Right kidney (tissue), 1 donor: Measurements from ENCODE around the gene TMEM163.

ENCODE experiments used
- DNase-seq: peaks from one replicate; pipeline ENCODE4 v3.0.0-alpha.2; 2016

The TMEM163 gene

DNA sequence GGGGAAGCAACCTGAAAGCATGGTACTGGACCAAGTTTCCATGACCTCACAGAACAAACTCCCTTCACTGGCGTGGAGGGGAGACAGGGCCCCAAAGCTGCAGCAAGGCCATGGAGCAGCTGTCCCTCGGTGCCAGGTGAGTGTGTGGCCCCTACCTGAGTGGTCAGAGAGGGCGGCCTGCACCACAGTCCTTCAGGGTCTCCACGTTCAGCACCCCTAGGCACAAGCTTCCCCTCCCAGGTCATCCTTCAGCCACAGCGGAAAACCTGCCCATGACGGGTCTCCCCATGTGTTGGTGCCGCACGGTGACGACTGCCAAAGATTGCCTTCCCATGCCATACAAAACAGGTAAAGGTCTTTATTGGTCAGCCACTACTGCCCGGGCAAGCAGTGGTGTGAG lies 263.4 kb downstream of the TMEM163 start:
- no peak for DNase-seq

DNA sequence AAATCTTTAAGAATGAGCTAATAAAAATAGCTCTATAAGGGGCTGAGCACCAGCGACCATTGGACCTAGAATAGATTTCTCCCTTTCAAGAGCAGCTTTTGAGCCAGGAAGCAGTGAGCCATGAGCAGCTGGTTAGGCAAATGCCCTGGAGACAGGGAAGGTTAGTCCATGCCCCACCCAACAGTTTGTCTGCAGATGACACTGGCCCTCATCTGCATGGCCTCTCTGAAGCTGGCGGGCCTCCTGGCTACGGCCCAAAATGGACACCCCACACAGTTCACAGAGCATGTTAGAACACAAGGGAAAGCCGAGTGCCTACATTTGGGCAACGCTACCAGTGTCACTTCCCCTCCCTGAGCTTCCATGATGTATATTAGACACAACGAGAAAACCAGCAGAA lies 263.9 kb downstream of the TMEM163 start:
- no peak for DNase-seq

DNA sequence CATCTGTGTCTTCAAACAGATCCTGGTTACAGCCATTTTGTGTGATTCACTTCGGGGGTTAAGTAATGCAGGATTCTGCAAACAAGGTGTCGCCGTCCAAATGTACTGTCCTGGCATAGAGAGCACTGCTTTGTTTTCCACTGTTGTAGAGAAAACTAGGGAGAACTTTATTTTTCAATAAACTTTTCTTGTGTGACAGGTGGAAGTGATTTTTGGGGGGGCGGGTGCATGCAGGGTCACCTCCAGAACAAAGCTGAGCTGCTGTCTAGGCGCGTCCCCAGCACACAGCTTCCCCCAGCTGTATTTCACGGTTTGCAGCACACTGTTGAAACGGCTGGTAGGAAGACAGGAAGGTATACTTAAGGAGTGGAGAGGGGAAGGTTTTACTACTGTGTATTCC lies 264.4 kb downstream of the TMEM163 start:
- DNase-seq = no peak

DNA sequence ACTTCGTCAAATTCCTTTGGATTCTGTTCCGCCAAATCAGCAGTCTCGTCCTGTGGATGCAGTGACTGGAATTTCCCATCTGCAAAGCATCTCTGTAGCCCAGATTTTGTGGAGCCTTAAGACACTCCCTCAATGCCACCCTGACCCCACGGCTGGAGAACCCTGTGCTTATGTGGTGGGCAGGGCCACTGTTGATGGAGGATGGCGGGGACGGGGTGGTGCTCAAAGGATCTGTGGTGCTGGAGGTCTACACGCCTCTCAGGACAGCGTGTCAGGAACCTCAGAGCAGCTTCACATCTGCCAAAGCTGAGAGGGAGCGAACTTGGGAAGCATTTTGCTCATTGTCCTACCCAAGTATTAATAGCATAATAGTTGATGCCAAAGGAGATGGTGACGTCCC lies 264.8 kb downstream of the TMEM163 start:
- DNase-seq = no peak

DNA sequence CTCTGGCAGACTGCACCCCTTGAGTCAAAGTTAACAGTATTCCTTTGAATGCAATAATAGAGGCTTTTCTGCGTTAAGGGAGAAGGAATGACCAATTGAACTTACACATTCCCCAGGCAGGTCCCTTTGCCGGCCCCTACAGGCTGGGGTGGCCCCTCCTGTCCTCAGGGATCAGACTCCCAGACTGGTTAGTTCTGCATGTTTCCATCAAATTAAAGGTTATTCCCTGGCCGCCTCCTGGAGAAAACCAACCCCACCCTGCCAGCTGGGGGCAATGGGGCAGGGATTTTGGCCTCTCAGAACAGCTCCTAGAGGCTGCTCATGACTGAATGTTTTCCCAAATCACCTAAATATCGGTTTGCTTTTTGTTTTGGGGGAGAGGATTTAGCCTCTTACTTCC lies 265.3 kb downstream of the TMEM163 start:
- DNase-seq = no peak

DNA sequence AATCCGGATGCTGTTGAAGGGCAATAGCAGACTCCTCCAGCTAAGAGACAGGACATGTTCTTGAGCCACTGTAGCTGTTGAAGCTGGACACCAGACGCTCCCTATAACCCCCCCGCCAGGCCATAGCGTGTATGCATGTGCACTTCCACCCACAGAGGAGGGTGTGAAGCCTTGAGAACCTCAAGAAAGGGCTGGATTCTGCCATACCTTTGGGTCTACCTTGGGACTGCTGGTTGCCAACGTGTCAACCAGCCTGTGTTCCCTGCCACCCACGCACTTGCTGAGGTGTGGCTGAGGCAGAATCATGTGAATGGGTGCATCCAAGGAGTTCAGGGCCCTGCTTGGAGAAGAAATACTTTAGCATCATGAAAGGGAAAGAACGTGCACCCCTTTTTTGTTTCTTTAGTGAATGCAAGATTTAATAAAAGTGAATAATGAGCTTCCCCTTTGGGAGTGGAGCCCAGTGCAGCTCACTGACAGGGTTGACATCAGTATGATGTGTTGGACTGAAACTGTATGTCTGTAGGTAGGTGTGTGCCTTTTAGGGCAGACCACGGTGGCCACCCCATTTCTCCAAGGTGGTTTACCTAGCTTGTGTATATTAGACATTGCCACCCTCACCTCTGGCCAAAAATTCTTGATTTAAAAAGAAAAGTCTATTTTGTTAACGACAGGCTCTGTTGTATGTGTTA lies 266.6 kb downstream of the TMEM163 start:
- no peak for DNase-seq

DNA sequence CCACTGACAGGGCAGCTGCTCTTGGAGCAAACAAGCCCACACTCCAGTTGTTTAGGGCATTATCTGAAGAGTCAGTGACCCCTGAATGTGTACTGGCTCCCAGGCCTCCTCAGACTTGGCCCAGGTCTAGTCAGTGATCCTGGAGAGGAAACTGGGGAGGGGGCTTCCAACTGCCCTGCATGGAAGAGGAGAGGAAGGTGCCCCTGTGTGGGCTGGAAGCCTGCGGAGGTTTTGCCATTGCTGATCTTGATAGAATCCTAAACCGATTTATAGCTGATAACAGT lies 267.5 kb downstream of the TMEM163 start:
- no peak for DNase-seq

DNA sequence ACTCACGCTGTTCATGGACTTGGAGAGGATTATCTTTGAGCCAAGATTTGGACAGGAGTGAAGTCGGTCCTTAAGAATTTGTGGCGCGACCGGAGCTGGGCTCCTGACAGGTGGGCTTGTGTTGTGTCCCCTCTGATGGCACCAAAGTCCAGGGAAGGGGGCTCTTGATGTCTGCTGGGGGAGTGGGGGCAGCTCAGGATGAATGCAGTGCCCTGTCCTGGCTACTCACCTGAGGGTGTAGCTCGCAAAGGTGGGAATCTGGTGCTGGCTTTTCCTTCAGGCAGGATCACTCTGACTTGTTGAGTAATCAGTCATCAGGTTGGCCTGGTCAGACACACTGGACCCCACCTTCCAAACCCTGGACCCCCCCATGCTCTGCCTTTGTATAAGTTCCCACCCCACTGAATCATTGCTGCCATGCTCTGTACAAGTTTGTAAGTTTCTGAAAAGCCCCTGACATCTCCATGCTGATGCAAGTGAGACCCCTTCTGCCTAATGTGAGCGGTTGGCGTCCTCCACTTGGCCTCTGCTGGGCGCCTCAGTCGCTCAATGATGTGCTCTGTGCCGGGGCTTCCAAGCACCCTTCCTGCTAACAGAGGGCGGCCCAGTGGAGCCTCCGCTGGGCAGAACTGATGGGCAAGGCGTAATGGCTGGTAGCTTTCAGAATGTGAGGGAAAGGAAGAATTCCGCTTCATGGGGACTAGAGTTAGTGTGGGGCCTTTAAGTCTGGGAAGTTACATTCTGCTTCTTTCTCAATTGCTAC lies 268.9 kb downstream of the TMEM163 start:
- no peak for DNase-seq

DNA sequence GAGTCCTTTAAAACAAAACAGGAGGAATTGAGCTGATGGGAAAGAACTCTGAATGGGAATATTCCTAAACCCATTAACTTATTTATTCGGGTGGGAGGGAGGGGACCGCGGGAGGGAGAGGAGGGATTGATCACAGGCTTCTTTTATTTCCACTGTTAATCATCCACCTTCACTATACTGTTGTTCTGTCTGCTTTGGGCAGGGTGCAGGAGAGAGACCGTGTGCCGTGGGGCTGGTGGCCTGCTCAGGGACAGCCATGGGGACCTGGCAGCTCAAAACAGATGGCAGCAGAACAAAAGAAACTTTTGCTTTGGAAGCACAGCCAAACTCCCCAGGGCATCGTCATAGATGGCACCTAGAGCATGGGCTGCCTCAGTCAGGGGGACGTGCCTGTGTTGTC lies 269.6 kb downstream of the TMEM163 start:
- no peak for DNase-seq

DNA sequence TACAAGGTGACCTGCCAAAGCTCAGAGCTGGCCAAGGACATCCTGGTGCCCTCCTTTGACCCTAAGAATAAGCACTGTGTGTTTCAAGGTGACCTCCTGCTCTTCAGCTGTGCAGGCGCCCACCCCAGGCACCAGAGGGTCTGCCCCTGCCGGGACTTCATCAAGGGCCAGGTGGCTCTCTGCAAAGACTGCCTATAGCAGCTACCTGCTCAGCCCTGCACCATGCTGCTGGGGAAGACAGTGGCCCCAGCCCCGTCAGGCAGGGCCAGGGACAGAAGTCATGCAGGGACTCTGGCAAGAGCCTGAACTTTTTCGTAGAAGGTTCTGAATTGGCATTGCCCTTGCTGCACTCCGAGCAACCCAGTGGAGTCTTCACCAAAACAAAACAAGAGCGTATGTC lies 270.1 kb downstream of the TMEM163 start:
- no peak for DNase-seq

DNA sequence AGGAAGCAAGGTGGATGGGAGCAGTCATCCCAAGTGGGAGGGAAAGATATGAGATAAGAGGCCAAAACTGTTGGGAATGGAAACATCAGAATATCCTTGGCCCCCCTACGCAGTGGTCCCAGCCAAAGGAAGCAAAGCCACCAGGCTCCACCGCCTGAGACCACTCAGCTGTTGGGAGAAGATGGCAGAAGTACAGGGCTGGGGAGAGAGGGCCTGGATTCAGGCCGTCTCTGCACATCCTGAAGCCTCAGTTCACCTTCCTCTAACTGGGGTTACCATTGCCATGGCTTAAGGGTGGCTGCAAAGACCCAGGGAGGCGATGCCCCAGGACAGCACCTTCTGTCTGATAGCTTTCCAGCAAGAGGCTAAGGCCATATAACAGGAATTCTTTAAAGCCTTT lies 271.1 kb downstream of the TMEM163 start:
- no peak for DNase-seq

DNA sequence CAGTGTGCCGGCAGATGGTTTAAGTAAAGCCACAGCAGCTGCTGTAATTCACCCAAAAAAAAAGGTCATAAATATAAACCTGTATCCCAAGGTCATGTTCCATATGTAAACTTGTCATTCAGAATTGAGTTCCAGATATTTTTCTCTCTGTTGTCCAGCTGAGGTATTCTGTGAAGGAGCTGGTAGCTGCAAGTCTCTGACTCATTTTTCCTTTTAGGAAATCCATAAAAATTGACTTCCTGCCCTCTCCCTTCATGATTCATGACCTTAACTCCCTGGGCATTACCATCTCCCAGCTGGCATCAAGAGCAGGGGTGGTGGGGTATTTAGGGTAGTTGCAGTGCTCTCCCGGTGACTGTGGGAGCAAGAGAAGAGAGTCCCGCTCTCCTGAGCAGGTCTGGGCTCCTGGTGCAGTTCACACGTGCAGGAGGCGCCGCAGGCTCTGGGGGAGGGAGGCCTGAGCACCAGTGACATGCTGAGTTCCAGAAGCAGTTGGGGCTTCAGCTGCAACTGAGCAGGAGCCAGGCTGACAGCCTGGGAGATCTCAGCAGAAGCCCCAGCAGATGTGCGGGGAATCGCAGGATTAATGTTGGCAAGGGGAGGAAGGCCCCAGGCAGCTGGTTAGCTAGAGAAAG lies 272.3 kb downstream of the TMEM163 start:
- DNase-seq = peak; percentile 52

DNA sequence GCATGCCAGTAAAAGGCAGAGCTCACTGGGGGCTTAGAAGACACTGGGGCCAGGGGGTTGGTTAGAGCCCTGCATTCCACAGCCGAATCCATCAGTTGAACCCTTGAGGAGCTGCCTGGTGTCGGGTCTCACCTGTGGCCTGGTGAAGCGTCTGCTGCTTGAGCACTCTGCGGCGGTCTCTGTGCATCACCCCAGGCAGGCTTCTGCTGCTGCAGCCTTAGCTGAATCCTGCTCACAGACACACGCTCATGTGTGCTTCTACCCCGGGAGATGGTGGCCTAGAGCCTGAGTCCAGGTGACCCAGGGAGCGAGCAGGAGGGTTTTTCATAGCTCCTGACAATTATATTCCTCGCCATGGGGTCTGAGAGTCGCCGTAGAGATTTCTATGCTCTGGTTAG lies 272.8 kb downstream of the TMEM163 start:
- DNase-seq = no peak

DNA sequence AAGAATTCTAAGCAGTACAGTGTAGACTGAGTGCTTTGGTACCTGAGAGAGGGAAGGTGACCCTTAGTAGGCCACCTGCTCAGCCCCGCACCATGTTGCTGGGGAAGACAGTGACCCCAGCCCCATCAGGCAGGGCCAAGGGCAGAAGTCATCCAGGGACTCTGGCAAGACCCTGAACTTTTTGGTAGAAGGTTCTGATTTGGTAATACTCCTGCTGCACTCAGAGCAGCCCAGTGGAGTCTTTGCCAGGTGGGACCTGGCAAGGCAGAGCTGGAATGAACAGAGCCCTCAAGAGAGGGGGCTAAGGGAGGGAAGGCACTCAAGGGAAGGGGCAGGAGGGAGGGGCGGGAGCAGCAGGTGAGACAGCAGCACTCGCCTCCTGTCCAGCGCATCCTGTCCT lies 273.7 kb downstream of the TMEM163 start:
- no peak for DNase-seq

DNA sequence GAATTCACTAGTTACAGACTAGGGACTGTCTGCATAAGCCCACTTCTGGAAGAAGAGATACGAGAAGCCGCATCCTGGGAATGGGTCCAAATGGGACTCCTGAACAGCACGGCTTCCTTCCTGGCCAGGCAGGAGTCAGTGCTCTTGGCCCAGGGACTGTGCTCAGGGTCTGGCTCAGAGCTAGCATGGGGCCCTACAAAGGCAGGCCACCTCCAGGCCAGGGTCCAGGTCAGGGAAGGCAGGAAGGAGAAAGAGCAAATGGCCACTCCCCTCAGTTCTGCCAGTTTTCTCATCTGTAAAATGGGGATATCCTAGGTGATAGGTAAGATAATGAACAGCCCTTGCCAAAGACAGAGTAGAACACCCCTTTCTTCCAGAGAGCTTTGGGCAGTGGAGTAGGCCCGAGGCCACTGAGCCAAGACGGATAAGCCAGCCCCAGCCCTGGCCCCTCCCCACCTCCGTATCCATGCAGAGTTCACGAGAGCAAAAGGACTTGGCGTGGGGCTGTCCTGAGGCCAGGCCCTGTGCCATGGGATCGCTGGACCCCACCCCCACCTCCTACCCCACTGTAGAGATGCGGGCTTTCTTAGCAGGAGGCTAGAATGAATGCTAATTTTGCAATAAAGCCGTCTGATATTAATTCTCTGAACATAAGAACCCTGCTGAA lies 274.9 kb downstream of the TMEM163 start:
- no peak for DNase-seq

DNA sequence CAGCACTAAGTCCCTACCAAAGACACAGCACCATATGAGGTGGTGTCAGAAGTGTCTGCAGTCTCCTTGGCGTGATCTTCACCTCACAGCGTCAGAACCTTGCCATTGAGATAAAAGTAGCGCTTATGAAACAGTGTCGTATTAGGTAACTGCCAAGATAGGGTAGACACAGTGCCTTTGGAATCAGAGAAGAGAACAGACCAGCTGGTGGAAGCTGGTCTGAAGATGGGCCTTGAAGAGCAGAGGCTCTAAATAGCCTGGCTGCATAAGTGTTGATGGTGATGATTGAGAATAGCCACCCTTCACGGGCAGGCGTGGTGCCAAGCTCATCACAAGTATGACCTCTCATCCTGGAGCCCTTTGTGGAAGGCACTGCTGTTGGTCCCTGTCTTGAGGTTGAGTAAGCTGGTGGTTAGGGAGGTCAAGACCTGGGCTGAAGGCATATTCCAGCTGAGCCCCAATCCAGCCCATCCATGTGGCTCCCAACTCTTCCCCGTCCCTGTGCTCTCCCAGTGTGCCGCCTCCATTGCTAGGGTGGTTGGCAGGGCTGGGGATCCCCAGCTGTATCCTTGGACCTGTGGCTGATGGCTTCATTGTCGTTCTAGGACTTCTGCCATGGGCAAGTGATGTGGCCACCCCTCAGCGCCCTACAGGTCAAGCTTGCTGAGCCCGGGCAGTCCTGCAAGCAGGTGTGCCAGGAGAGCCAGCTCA lies 277.5 kb downstream of the TMEM163 start:
- no peak for DNase-seq

DNA sequence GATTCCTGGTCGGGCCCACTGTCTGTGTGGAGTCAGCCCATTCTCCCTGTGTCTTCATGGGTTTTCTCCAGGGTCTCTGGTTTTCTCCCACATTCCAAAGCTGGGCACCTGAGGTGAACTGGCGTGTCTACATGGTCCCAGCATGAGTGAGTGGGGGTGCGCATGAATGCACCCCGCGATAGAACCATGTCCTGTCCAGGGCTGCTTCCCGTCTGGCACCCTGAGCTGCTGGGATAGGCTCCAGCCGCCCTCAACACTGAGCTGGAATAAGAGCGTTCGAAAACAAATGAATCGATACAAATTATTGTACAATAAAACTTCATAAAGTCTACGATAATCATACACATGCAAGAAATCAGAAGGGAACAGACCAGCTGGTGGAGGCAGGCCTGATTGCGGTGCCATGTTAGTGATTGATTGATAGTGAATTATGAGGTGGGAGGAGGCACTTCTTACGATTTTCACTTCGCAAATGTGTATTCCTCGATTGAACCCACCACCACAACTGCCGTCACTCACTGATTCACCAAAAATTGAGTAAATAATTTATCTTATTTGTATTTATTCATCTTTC lies 278.4 kb downstream of the TMEM163 start:
- no peak for DNase-seq

DNA sequence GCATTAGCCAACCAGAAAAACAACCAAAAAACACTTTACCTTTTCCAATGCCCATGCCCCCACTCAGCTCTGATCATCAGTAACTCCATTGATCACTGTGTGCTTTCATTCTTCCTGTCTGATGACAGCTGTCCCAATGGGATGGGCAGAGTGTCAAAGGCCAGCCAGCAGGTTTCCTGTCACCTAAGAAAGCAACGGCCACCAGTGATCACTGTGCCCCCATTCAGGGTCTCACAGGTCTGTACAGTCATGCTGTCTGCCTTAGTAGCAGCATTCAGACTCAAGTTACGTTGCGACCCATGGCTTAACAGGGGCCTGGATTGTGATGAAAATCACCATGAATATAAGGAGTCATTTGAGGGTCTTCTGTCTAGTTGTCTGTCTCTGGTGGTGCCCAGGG lies 280.4 kb downstream of the TMEM163 start:
- DNase-seq = no peak

DNA sequence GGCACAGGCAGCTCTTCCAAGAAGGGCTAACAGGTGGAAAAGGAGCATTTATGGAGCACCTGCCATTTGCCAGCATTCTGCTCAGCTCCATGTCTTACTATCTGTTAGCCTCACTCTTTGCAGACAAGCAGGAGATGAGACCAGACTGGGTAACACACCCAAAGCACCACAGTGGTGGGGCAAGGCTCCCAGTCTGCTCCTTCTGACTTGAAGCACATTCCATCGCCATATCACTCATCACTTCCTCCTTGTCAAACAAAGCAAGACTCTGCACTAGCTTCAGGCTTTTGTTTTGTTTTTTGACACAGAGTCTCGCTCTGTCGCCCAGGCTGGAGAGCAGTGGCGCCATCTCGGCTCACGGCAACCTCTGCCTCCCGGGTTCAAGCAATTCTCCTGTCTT lies 282.1 kb downstream of the TMEM163 start:
- no peak for DNase-seq

DNA sequence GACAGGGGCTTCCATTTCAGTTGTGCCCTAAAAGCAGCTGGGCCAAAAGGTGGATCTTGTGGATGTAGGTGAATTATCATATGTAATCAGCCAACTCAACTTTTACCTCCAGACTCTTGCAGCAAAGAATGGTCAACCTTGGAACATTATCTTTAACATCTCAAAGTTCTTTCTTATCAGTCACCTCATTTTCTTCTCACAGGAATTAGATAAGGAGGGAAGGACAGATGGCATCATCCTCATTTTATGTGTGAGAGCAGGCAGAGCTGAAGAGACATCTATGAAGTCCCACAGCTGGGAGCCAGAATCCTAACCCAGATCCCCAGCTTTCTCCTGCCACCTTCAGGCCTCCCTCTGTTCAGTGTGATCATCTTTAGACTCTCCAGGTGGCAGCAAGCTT lies 282.9 kb downstream of the TMEM163 start:
- DNase-seq = no peak

DNA sequence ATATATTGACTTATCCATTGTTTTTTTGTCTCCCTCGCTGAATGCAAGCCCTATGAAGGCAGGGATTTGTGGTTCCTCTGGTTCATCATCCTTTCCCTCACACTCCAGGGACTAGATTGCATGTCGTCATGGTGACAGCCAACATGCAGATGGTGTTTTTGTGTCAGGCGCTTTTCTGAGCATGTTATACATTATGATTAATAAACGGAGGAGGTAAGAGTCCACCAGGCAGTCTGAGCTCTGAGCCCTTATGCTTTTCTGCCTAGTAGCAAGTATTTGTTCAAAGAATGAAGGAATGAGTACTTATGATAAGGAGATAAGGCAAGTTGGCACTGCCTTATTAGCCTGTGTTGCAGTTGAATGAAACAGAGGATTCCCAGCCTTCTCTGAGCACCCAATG lies 283.3 kb downstream of the TMEM163 start:
- DNase-seq = no peak

DNA sequence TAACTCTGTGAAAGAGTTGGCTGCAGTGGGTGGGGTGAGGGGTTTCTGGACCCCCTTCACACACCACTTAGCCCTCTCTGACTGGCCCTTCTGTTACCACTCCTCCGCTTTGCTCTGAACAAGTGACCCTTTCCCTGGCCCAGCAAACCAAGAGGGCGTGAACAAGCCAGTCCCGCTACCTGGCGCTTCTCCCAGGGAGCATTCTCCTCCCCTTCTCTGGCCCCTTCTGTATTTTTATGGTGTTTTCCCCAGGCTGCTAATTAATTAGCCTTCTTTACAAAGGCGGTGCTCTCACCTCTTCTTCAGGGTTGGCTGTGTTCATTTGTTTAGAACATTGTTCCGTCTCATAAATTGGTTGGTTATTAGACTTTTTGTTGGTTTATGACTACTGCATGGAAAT lies 284.8 kb downstream of the TMEM163 start:
- no peak for DNase-seq

DNA sequence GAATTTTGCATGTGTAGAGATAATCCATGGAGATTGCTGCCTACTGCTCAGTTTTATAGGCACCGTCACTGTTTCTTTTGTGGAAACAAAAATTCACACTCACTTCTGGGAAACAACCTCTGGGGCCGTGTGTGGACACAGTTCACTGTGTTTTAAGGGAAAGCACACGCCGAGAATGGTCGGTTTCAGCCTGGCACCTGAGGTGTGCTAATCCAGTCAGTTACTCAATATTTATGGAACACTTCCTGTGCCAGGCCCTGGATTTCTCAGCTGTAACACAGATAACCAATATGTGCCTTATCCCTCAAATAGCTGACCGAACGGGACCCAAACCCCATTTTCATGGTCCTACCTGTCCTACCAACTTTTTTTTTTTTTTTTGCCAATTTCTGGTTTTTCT lies 285.3 kb downstream of the TMEM163 start:
- DNase-seq = no peak
